OCI-LY1 (cell line): ENCODE results near the gene KRT35.

Experiments
- CTCF ChIP-seq: fragments of 200-600 bp; sonication (generic), shearing (Covaris generic); IDR thresholded peaks from 2 replicates; pipeline ENCODE4 v1.5.1; 2017; ENCODE audit warnings: mild to moderate bottlenecking, antibody characterized with exemption, low read length, moderate library complexity, mixed read lengths
- EZH2 ChIP-seq: fragments of 200-600 bp; sonication (generic), shearing (Covaris generic); IDR thresholded peaks from 2 replicates; pipeline ENCODE4 v1.8.0; 2017; ENCODE audit warnings: borderline replicate concordance, mixed run types, mild to moderate bottlenecking, antibody characterized with exemption, low read length, moderate library complexity, mixed read lengths

- TF ChIP-seq CTCF (no peak), EZH2 (no peak)
Observed at GRCh38 chr17:41491476-41491875, 10.5 kb upstream of the KRT35 start.
